ENCODE data around the gene IL19.
A peak's percentile ranks its signal among the peaks of the same experiment; 100 is the strongest.
"Not testable (repeated sequence)": the region's sequence is repeated elsewhere in the genome, so short reads cannot be mapped to it uniquely, and the experiment has no call there.

IL19 gene

GRCh38 chr1:206850401-206850800 lies 79.8 kb downstream of the IL19 start:
- DNase-seq (ENCODE audit: low spot score in 2 of 2) (no peak), ATAC-seq (ENCODE audit: low read depth) (no peak)
- Mint-ChIP-seq H3K36me3 (no peaks in the 10 kb centered on the region), H3K4me1 (no peaks in the 10 kb centered on the region), H3K27me3 (peaks cover 1% of the 10 kb centered on the region), H3K27ac (no peak overlapping the region), H3K9me3 (no peaks in the 10 kb centered on the region), H3K4me3 (no peak overlapping the region)

GRCh38 chr1:206851341-206852010 lies 80.9 kb downstream of the IL19 start:
- ATAC-seq (ENCODE audit: low read depth) (no peak), DNase-seq (ENCODE audit: low spot score in 2 of 2) (no peak)
- Mint-ChIP-seq H3K36me3 (no peaks in the 10 kb centered on the region), H3K4me3 (no peak overlapping the region), H3K27me3 (peaks cover 1% of the 10 kb centered on the region), H3K4me1 (peaks cover 2% of the 10 kb centered on the region), H3K9me3 (no peaks in the 10 kb centered on the region), H3K27ac (no peak overlapping the region)

GRCh38 chr1:206852662-206853061 lies 82.1 kb downstream of the IL19 start:
- H3K36me3 Mint-ChIP-seq; ATAC-seq (ENCODE audit: low read depth); H3K9me3 Mint-ChIP-seq; DNase-seq (ENCODE audit: low spot score in 2 of 2); H3K4me3 Mint-ChIP-seq; H3K27ac Mint-ChIP-seq; H3K4me1 Mint-ChIP-seq; H3K27me3 Mint-ChIP-seq: not testable (repeated sequence)

GRCh38 chr1:206853696-206854095 lies 83.1 kb downstream of the IL19 start:
- not testable (repeated sequence) for H3K36me3 Mint-ChIP-seq, H3K27ac Mint-ChIP-seq, H3K9me3 Mint-ChIP-seq

GRCh38 chr1:206854401-206855129 lies 84.0 kb downstream of the IL19 start:
- Mint-ChIP-seq H3K27me3 (peaks cover 1% of the 10 kb centered on the region), H3K9me3 (no peaks in the 10 kb centered on the region), H3K4me1 (peaks cover 10% of the 10 kb centered on the region), H3K36me3 (no peaks in the 10 kb centered on the region), H3K27ac (no peak overlapping the region), H3K4me3 (no peak overlapping the region)
- DNase-seq (ENCODE audit: low spot score in 2 of 2) (no peak), ATAC-seq (ENCODE audit: low read depth) (no peak)

More at GRCh38 chr1:206853696-206854095, 83.1 kb downstream of the IL19 start:
- not testable (repeated sequence) for H3K4me3 Mint-ChIP-seq; H3K4me1 Mint-ChIP-seq; ATAC-seq (ENCODE audit: low read depth); H3K27me3 Mint-ChIP-seq; DNase-seq (ENCODE audit: low spot score in 2 of 2)

GRCh38 chr1:206855859-206856258 lies 85.3 kb downstream of the IL19 start:
- no peaks in the 10 kb centered on the region for H3K36me3 Mint-ChIP-seq
- peaks cover 10% of the 10 kb centered on the region for H3K4me1 Mint-ChIP-seq
- no peaks in the 10 kb centered on the region for H3K9me3 Mint-ChIP-seq
- H3K27ac Mint-ChIP-seq: no peak overlapping the region
- H3K27me3 Mint-ChIP-seq: peaks cover 3% of the 10 kb centered on the region
- no peak for DNase-seq (ENCODE audit: low spot score in 2 of 2)
- H3K4me3 Mint-ChIP-seq: no peak overlapping the region
- ATAC-seq (ENCODE audit: low read depth): no peak

- H3K36me3 Mint-ChIP-seq: peaks cover 2% of the 10 kb centered on the region
- ATAC-seq (ENCODE audit: low read depth) (peak; percentile 83), DNase-seq (ENCODE audit: low spot score in 2 of 2) (peak in 1 of 2 donors; percentile 21)
- H3K4me1 Mint-ChIP-seq: peaks cover 10% of the 10 kb centered on the region
- H3K9me3 Mint-ChIP-seq: no peaks in the 10 kb centered on the region
- H3K27me3 Mint-ChIP-seq: peaks cover 6% of the 10 kb centered on the region
- no peak overlapping the region for H3K27ac Mint-ChIP-seq
- no peak overlapping the region for H3K4me3 Mint-ChIP-seq
Observed at GRCh38 chr1:206856674-206857464, 86.3 kb downstream of the IL19 start.

- H3K9me3 Mint-ChIP-seq: no peaks in the 10 kb centered on the region
- H3K27ac Mint-ChIP-seq: no peak overlapping the region
- H3K27me3 Mint-ChIP-seq: peaks cover 8% of the 10 kb centered on the region
- peaks cover 10% of the 10 kb centered on the region for H3K4me1 Mint-ChIP-seq
- DNase-seq (ENCODE audit: low spot score in 2 of 2) (no peak), ATAC-seq (ENCODE audit: low read depth) (no peak)
- H3K4me3 Mint-ChIP-seq: no peak overlapping the region
- H3K36me3 Mint-ChIP-seq: peaks cover 2% of the 10 kb centered on the region
Observed at GRCh38 chr1:206859082-206859521, 88.5 kb downstream of the IL19 start.

GRCh38 chr1:206860165-206860564 lies 89.6 kb downstream of the IL19 start:
- DNase-seq (ENCODE audit: low spot score in 2 of 2) (no peak), ATAC-seq (ENCODE audit: low read depth) (no peak)
- Mint-ChIP-seq H3K27me3 (peaks cover 10% of the 10 kb centered on the region), H3K9me3 (no peaks in the 10 kb centered on the region), H3K36me3 (peaks cover 2% of the 10 kb centered on the region), H3K27ac (no peak overlapping the region), H3K4me1 (peaks cover 14% of the 10 kb centered on the region), H3K4me3 (no peak overlapping the region)

- Mint-ChIP-seq H3K4me3 (no peak overlapping the region), H3K9me3 (no peaks in the 10 kb centered on the region), H3K4me1 (peaks cover 10% of the 10 kb centered on the region), H3K36me3 (peaks cover 2% of the 10 kb centered on the region), H3K27ac (no peak overlapping the region), H3K27me3 (peaks cover 10% of the 10 kb centered on the region)
- DNase-seq (ENCODE audit: low spot score in 2 of 2) (no peak), ATAC-seq (ENCODE audit: low read depth) (no peak)
Observed at GRCh38 chr1:206863266-206863665, 92.7 kb downstream of the IL19 start.

- H3K27ac Mint-ChIP-seq: no peak within 1 kb of the TSS
- peak; percentile 97 for ATAC-seq (ENCODE audit: low read depth)
Observed at GRCh38 chr1:206864939-206865671, 94.5 kb downstream of the IL19 start, which contains the start of gene IL20. IL20 (plus strand) TSS chr1:206865623; CDS start chr1:206865853, 230 bp downstream.

GRCh38 chr1:206866062-206866461 lies 95.5 kb downstream of the IL19 start:
- Mint-ChIP-seq H3K36me3 (peaks cover 3% of the 10 kb centered on the region), H3K4me3 (no peak overlapping the region), H3K9me3 (no peaks in the 10 kb centered on the region), H3K27ac (no peak overlapping the region), H3K27me3 (peaks cover 13% of the 10 kb centered on the region), H3K4me1 (peaks cover 8% of the 10 kb centered on the region)
- DNase-seq (ENCODE audit: low spot score in 2 of 2) (no peak), ATAC-seq (ENCODE audit: low read depth) (no peak)

More at GRCh38 chr1:206864939-206865671, 94.5 kb downstream of the IL19 start, which contains the start of gene IL20:
- DNase-seq (ENCODE audit: low spot score in 2 of 2): peak; percentile 83 to 86
- Mint-ChIP-seq H3K36me3 (peaks cover 2% of the 10 kb centered on the region), H3K27me3 (peaks cover 11% of the 10 kb centered on the region), H3K9me3 (no peaks in the 10 kb centered on the region), H3K4me1 (peaks cover 8% of the 10 kb centered on the region), H3K4me3 (no peak within 1 kb of the TSS)

- no peak for ATAC-seq (ENCODE audit: low read depth)
- H3K9me3 Mint-ChIP-seq: no peaks in the 10 kb centered on the region
- no peak overlapping the region for H3K27ac Mint-ChIP-seq
- H3K4me3 Mint-ChIP-seq: no peak overlapping the region
- peaks cover 8% of the 10 kb centered on the region for H3K4me1 Mint-ChIP-seq
- H3K27me3 Mint-ChIP-seq: peaks cover 10% of the 10 kb centered on the region
- DNase-seq (ENCODE audit: low spot score in 2 of 2): no peak
- peaks cover 2% of the 10 kb centered on the region for H3K36me3 Mint-ChIP-seq
Observed at GRCh38 chr1:206867239-206867638, 96.7 kb downstream of the IL19 start.
